Esophagus squamous epithelium (tissue), 5 donors: ENCODE measurements around the gene KIAA0753. TPM values are rescaled to one million over a fixed set of nuclear protein-coding genes. Genes with fewer than 3 reads are reported as not detected.
"Not testable (repeated sequence)": the region's sequence is repeated elsewhere in the genome, so short reads cannot be mapped to it uniquely, and the experiment has no call there.

Experiments
- DNase-seq: peaks from one replicate; lab custom pipeline; 2025; lab: John Stamatoyannopoulos, UW
- H3K27ac ChIP-seq, 4 donors: fragments of 200-600 bp; sonication (generic); one replicate each; pipeline ENCODE4 v1.5.1; 2016 to 2019; ENCODE audit warnings: mild to moderate bottlenecking in 1 of 4
- H3K27me3 ChIP-seq, 4 donors: fragments of 200-600 bp; sonication (generic); 1 replicate in 3 of 4; 2 replicates in 1 of 4; pipeline versions ENCODE4 v1.5.1 to v1.6.0; 2017 to 2021; ENCODE audit warnings: antibody characterized with exemption in 1 of 4
- H3K36me3 ChIP-seq, 3 donors: fragments of 200-600 bp; sonication (generic); one replicate each; pipeline ENCODE4 v1.5.1; 2016 to 2019
- H3K4me1 ChIP-seq, 3 donors: fragments of 200-600 bp; sonication (generic); one replicate each; pipeline ENCODE4 v1.5.1; 2017 to 2019
- H3K4me3 ChIP-seq, 4 donors: fragments of 200-600 bp; sonication (generic); 1 replicate in 3 of 4; 2 replicates in 1 of 4; pipeline ENCODE4 v1.5.1; 2016 to 2019; ENCODE audit warnings: mild to moderate bottlenecking in 2 of 4, moderate library complexity in 1 of 4
- H3K9me3 ChIP-seq, 3 donors: fragments of 200-600 bp; sonication (generic); one replicate each; pipeline ENCODE4 v1.5.1; 2016 to 2019
- POLR2A ChIP-seq, 4 donors: fragments of 450-650 bp; IDR thresholded peaks; one replicate each; pipeline ENCODE4 v1.6.1; 2017; ENCODE audit warnings: antibody characterized with exemption in 4 of 4, mild to moderate bottlenecking in 4 of 4, moderate library complexity in 3 of 4
- WGBS, 2 donors: methylation state at CpG; one replicate each; pipeline ENCODE4 v1.1.5; 2018; 5-methylcytosine and 5-hydroxymethylcytosine counted together
- intact Hi-C: fragments of 100-400 bp; cut with DNase I; formaldehyde crosslinking; loops from one replicate; pipeline ENCODE4 v1.15.0; 2022
- total RNA-seq, 4 donors: library from RNA; depleted of rRNA; stranded (reverse); fragments of >200 nt; gene quantifications; one replicate each; pipeline ENCODE4 v1.1.0, GENCODE V29; 2016
- TF ChIP-seq, protein P1 (sequence below), 6 experiments: fragments of 450-650 bp in 4 of 6; fragments of 200-600 bp in 2 of 6; sonication (generic) in 2 of 6; IDR thresholded peaks; one replicate each; pipeline ENCODE4 v1.5.1; 2016 to 2019; ENCODE audit warnings: antibody characterized with exemption in 6 of 6, mild to moderate bottlenecking in 4 of 6, moderate library complexity in 4 of 6
- donor health status: DM: yes; HTN: yes; CAD: no.

Gene KIAA0753
- total RNA-seq, 4 donors from 2014 or later = 8.1 to 17.4 (median 11.4) TPM

DNA sequence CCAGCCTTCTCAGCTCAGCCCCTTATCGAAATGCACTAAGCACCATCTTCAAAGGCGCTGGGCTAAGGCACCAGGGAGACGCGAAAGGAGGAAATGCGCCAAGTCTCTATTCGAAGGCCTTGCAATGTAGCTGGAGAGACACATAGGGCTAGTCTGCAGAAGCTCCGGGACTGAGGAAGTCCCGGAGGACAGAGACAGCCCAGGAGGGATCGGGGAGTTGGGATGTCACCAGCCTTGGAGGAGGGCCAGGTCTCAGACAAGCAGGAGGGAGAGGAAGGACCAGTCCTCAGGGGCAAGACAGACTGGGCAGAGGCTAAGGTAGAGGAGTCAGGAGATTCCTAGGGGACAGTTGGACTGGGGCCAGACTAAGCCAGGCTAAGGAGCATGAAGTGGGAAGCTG lies 19.6 kb upstream of the KIAA0753 start:
- 77 to 92% methylated on average over 5 to 7 of the region's 9 CpGs for WGBS, 2 donors
- no peak overlapping the region for H3K27ac ChIP-seq
- no peaks in the 10 kb centered on the region for H3K36me3 ChIP-seq
- TF ChIP-seq POLR2A (IDR thresholded peaks at IDR 0.05) = no peak
- TF ChIP-seq, protein P1, sequence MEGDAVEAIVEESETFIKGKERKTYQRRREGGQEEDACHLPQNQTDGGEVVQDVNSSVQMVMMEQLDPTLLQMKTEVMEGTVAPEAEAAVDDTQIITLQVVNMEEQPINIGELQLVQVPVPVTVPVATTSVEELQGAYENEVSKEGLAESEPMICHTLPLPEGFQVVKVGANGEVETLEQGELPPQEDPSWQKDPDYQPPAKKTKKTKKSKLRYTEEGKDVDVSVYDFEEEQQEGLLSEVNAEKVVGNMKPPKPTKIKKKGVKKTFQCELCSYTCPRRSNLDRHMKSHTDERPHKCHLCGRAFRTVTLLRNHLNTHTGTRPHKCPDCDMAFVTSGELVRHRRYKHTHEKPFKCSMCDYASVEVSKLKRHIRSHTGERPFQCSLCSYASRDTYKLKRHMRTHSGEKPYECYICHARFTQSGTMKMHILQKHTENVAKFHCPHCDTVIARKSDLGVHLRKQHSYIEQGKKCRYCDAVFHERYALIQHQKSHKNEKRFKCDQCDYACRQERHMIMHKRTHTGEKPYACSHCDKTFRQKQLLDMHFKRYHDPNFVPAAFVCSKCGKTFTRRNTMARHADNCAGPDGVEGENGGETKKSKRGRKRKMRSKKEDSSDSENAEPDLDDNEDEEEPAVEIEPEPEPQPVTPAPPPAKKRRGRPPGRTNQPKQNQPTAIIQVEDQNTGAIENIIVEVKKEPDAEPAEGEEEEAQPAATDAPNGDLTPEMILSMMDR (IDR thresholded peaks at IDR 0.05) = no peak
- DNase-seq = no peak
- H3K4me3 ChIP-seq = no peak overlapping the region
- no peaks in the 10 kb centered on the region for H3K9me3 ChIP-seq
- H3K27me3 ChIP-seq = peaks cover 0 to 50% (median 0%) of the 10 kb centered on the region in 4 donors
- intact Hi-C loops = loop anchor here (10.0 kb wide), 2 partner anchors 185 to 345 kb away; no protein-coding TSS in a partner anchor
- H3K4me1 ChIP-seq = peaks cover 0 to 28% (median 4%) of the 10 kb centered on the region in 3 donors

DNA sequence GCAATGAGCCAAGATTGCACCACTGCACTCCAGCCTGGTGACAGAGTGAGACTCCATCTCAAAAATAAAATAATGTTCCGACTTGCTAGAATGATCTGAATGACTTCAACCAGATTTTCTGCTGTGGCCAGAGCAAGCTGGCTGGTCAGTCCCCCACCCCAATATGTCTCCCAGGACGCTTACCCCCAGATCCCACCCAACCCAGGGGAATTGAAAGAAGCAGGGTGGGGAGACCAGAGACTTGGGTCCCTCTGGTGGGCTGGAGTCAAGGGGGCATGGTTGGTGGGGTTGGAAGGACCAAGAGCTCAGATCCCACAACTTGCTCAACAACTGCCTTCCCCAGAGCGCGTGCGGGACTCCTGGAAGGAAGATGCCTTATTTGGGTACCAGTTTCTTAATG lies 17.9 kb upstream of the KIAA0753 start:
- whole genome bisulfite sequencing, 2 donors = 89 to 100% methylated on average over 1 of the region's 5 CpGs
- Histone ChIP-seq H3K27me3 (peaks cover 0 to 63% (median 0%) of the 10 kb centered on the region in 4 donors), H3K4me1 (peaks cover 11 to 45% (median 12%) of the 10 kb centered on the region in 3 donors)
- H3K27ac ChIP-seq, H3K4me3 ChIP-seq, H3K9me3 ChIP-seq, DNase-seq, H3K36me3 ChIP-seq, intact Hi-C loops: not testable (repeated sequence)

DNA sequence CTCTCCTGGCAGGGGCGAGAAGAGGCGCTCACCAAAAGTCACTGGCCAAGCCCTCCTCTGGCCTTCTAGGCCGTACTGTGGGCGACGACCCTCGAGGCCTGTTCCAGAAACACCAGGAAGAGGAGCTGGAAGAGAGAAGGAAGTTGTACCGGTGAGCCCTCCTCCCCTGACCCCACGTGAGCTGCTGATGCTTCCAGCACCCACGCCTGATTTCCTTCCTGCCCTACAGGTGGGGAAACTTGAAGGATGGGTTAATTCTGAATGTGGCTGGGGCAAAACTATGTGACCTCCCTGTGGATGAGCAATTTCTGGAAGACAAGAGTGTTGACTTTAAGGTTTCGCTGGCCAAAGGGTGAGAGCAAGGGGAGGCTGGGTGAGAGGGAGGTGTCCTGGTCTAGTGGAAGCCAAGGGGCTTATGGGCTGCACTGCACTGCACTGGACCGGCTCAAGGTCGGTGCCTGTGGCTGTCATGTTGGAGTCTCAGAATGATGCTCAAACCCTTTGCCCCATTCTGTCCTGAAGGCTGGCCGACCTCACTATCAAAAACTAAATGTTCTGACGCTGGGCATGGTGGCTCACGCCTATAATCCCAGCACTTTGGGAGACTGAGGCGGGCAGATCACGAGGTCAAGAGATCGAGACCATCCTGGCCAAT lies 17.2 kb upstream of the KIAA0753 start:
- peaks cover 0 to 63% (median 0%) of the 10 kb centered on the region in 4 donors for H3K27me3 ChIP-seq
- no peak for DNase-seq
- peaks cover 11 to 51% (median 12%) of the 10 kb centered on the region in 3 donors for H3K4me1 ChIP-seq
- TF ChIP-seq, protein P1 (IDR thresholded peaks at IDR 0.05) = no peak
- TF ChIP-seq POLR2A (IDR thresholded peaks at IDR 0.05) = no peak
- no peaks in the 10 kb centered on the region for H3K9me3 ChIP-seq
- no peaks in the 10 kb centered on the region for H3K36me3 ChIP-seq
- H3K27ac ChIP-seq = peak overlapping the region in 3 of 4 donors; percentile 46 to 55 (median 46)
- WGBS, 2 donors = 58 to 75% methylated on average over 14 to 16 of the region's 18 CpGs
- peak overlapping the region in 3 of 4 donors; percentile 38 to 58 (median 45) for H3K4me3 ChIP-seq
- intact Hi-C loops = no loop called here

DNA sequence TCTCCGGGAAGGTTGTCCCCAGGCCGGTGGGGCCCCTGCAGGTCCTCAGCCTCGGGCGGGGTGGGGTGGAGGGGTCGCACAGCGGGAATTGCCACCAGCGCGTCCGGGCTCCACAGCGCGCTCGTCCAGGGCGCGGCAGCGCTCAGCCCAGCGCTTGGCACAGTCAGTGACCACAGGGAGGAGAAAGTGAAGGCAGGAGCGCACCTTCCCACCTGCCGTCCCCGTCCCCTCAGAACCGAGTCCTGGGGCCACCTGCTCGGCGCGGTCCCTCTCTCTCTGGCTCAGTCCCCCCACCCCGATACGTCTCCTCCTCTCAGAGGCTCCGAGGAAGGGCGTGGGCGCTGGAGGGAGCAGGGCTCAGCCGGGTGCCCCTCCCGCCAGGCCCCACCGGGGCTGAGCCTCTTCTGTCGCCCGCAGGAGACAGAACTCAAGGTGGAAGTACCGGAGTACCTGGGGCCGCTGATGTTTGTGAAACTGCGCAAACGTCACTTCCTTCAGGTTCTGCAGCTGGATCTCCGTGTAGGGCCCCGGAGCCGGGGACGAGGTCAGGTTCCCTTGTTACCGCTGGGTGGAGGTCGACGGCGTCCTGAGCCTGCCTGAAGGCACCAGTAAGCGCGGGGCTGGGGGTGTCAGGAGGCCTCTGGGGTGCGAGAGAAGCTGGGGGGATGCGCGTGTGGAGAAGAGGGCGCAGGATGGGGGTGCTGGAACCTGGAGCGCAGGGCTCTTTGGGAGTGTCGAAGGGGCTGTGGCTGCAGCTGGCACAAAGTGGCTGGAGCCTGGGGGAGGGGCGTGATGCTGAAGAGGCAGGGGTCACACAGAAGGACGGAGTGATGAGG lies 16.5 kb upstream of the KIAA0753 start:
- Histone ChIP-seq H3K27me3 (peaks cover 0 to 63% (median 0%) of the 10 kb centered on the region in 4 donors), H3K4me1 (peaks cover 12 to 59% (median 15%) of the 10 kb centered on the region in 3 donors), H3K27ac (peak overlapping the region in 3 of 4 donors; percentile 46 to 55 (median 46)), H3K4me3 (peak overlapping the region; percentile 22 to 58 (median 42))
- H3K36me3 ChIP-seq, H3K9me3 ChIP-seq, DNase-seq, intact Hi-C loops: not testable (repeated sequence)
- TF ChIP-seq, protein P1 (IDR thresholded peaks at IDR 0.05) = peak in 1 of 6 experiments; percentile 9
- TF ChIP-seq POLR2A (IDR thresholded peaks at IDR 0.05) = peak in 1 of 4 donors; percentile 32
- WGBS, 2 donors = 9 to 22% methylated on average over 4 to 13 of the region's 55 CpGs

DNA sequence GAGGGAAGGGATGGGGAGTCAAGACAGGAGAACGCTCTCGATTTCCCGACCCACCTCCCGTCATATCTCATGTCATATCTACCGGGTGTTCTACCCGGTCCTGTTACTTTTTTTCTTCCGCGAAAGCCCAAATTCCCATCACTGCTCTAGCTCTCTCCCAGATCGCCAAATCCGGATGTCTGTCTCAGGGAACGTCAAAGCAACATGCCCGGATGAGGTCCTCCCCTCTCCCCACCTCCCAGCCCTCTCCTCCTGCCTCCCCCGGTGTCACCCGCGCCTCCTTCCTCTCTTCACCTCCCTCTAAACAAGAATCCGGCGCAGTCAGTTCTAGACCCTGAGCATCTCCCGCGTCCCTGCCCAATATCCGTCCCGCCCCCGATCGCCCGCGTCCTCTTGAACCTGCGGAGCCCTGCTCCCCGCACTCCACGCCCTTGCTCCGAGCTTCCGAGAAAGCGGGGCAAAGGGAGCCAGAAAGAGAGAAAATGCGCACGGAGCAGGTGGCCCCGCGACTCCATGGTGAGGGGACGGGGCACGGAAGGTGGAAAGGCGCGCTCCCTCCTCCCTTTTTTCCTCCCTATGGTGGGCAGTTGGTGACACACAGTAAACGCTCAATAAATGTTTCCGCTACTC lies 15.3 kb upstream of the KIAA0753 start:
- Histone ChIP-seq H3K27me3 (peaks cover 0 to 56% (median 0%) of the 10 kb centered on the region in 4 donors), H3K27ac (peak overlapping the region in 2 of 4 donors; percentile 73 to 86), H3K4me1 (peaks cover 15 to 64% (median 19%) of the 10 kb centered on the region in 3 donors), H3K4me3 (peak overlapping the region in 3 of 4 donors; percentile 38 to 58 (median 45))
- DNase-seq, intact Hi-C loops, H3K9me3 ChIP-seq, H3K36me3 ChIP-seq: not testable (repeated sequence)
- 2 to 15% methylated on average over 8 of the region's 41 CpGs for WGBS, 2 donors
